KMS-11 (cell line): ENCODE measurements around the gene USP37.
A peak's percentile ranks its signal among the peaks of the same experiment; 100 is the strongest.

Source experiments
- H2AFZ ChIP-seq: fragments of 200-600 bp; sonication (generic); 2 replicates; pipeline ENCODE4 v1.6.1; 2016; ENCODE audit warnings: antibody characterized with exemption, mixed run types, low read depth
- H3K27ac ChIP-seq: fragments of 200-600 bp; sonication (generic); 2 replicates; pipeline ENCODE4 v1.6.1; 2016; ENCODE audit warnings: mild to moderate bottlenecking, mixed run types
- H3K27me3 ChIP-seq: fragments of 200-600 bp; sonication (generic); 2 replicates; pipeline ENCODE4 v1.6.1; 2017; ENCODE audit warnings: mild to moderate bottlenecking, low read depth, mixed run types, moderate library complexity; ENCODE audit not compliant: insufficient read depth
- H3K36me3 ChIP-seq: fragments of 200-600 bp; sonication (generic); 2 replicates; pipeline ENCODE4 v1.6.1; 2017; ENCODE audit warnings: mild to moderate bottlenecking, mixed run types; ENCODE audit not compliant: insufficient read depth
- H3K4me1 ChIP-seq: fragments of 200-600 bp; sonication (generic); 2 replicates; pipeline ENCODE4 v1.6.1; 2016; ENCODE audit warnings: mild to moderate bottlenecking, low read depth, mixed run types; ENCODE audit not compliant: poor library complexity, severe bottlenecking
- H3K4me2 ChIP-seq: fragments of 200-600 bp; sonication (generic); 2 replicates; pipeline ENCODE4 v1.7.0; 2016; ENCODE audit warnings: mild to moderate bottlenecking, mixed run types
- H3K4me3 ChIP-seq: fragments of 200-600 bp; sonication (generic); IDR thresholded peaks from 2 replicates; pipeline ENCODE4 v1.6.1; 2017; ENCODE audit warnings: low read depth, low read length, mixed read lengths; ENCODE audit not compliant: insufficient read depth
- H3K79me2 ChIP-seq: fragments of 200-600 bp; sonication (generic); 2 replicates; pipeline ENCODE4 v1.6.1; 2016; ENCODE audit warnings: low read depth, mixed run types; ENCODE audit not compliant: insufficient read depth
- H3K9ac ChIP-seq: fragments of 200-600 bp; sonication (generic); 2 replicates; pipeline ENCODE4 v1.6.1; 2016; ENCODE audit warnings: mild to moderate bottlenecking, mixed run types
- H4K20me1 ChIP-seq: fragments of 200-600 bp; sonication (generic); 2 replicates; pipeline ENCODE4 v1.6.1; 2016; ENCODE audit warnings: mild to moderate bottlenecking, mixed run types; ENCODE audit not compliant: insufficient read depth
- TF ChIP-seq, protein P1 (sequence below): fragments of 200-600 bp; sonication (generic); conservative IDR thresholded peaks from 2 replicates; pipeline ENCODE4 v1.6.1; 2017; ENCODE audit warnings: low read depth, mild to moderate bottlenecking, antibody characterized with exemption, low read length, moderate library complexity, mixed read lengths

The USP37 gene

DNA sequence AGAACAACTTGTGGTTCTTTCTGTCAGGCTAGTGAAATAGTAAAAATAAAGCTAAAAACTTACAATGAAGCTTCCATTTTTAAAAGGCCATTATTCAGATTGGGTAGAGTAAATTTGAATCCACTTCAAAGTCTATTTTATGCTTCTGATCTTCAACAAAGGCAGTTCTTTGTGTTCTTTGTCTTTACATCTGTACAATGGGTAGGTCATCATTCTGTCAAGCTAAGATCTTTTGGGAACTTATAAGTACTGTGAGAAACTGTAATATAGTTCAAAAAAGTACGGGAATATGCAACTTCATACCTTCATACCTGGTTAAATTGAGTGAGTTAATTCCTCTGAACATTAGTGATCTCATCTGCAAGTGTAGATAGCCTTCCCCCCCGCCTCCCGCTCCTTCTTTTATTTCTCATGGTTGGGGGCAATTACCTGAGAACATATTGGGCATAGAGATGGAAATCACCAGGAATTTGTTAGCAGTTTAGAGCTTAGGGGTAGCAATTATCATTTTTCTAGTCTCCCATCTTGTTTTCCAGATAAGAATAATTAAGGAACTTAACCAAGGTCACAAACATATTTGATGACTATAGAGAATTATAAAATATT, 10.2 kb upstream of the USP37 start:
- Histone ChIP-seq H3K27me3 (no peaks in the 10 kb centered on the region), H3K36me3 (peaks cover 15% of the 10 kb centered on the region), H4K20me1 (no peaks in the 10 kb centered on the region; the same call in 1 of the 2 replicates), H3K4me1 (peaks cover 67% of the 10 kb centered on the region), H3K9ac (no peak overlapping the region), H2AFZ (no peak overlapping the region), H3K4me2 (no peak overlapping the region), H3K79me2 (peaks cover 78% of the 10 kb centered on the region), H3K4me3 (no peak overlapping the region), H3K27ac (peak overlapping the region; percentile 8; the same call in 1 of the 2 replicates)
- TF ChIP-seq, protein P1, sequence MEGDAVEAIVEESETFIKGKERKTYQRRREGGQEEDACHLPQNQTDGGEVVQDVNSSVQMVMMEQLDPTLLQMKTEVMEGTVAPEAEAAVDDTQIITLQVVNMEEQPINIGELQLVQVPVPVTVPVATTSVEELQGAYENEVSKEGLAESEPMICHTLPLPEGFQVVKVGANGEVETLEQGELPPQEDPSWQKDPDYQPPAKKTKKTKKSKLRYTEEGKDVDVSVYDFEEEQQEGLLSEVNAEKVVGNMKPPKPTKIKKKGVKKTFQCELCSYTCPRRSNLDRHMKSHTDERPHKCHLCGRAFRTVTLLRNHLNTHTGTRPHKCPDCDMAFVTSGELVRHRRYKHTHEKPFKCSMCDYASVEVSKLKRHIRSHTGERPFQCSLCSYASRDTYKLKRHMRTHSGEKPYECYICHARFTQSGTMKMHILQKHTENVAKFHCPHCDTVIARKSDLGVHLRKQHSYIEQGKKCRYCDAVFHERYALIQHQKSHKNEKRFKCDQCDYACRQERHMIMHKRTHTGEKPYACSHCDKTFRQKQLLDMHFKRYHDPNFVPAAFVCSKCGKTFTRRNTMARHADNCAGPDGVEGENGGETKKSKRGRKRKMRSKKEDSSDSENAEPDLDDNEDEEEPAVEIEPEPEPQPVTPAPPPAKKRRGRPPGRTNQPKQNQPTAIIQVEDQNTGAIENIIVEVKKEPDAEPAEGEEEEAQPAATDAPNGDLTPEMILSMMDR, result no peak

DNA sequence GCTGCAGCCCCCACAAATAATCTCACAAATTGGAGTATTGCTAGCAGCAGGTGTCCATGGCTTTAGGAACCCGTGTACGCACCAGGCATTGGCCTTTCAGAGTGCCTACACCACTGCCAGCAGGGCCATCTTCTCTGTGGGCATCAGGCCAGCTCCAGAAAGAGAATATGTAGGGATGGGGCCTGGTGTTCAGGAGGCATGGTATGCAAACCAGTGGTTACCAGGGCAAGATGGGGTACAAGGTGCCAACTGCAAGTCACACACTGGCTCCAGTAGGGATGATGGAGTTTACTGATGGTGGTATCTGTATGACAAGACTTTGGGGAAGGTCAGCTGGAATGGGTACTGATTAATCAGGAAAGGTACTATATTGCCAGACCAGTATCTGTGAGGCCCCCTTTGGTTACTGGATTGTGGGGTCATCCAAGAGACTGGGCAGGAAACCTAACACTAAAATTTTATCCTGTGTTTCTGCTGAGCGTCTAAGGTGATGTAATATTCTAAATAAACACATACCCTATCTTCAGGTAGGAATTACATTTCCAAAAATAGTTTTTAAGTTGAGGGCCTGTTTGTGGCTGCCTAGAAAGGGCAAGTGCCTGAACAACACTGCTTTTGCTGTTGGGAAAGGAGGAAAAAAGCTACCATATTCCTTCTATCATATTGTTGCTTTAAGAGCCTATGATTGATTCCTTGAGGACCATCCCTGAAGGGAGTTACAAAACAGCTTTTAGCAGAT, 9.5 kb upstream of the USP37 start:
- Histone ChIP-seq H3K27me3 (no peaks in the 10 kb centered on the region), H4K20me1 (no peaks in the 10 kb centered on the region; the same call in 1 of the 2 replicates), H3K4me1 (peaks cover 72% of the 10 kb centered on the region), H3K27ac (peak overlapping the region; percentile 8; the same call in 1 of the 2 replicates), H3K4me2 (no peak overlapping the region), H3K4me3 (no peak overlapping the region), H3K79me2 (peaks cover 85% of the 10 kb centered on the region), H3K36me3 (peaks cover 15% of the 10 kb centered on the region), H2AFZ (no peak overlapping the region), H3K9ac (no peak overlapping the region)
- TF ChIP-seq, protein P1, result no peak

DNA sequence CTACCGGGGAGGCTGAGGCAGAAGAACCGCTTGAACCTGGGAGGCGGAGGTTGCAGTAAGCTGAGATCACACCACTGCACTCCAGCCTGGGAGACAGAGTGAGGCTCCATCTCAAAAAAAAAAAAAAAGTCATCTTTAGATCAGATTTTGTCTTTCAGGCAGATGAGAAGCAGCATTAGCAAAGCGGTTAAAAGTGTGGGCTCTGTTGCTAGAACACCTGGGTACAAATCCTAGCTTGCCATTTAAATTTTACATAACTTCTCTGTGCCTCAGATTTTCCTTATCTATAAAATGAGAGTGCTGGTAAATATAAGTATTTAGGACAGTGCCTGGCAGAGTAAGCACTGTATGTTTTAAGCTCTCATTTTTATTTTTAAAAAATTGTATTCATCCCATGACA, 8.7 kb upstream of the USP37 start:
- TF ChIP-seq, protein P1, result no peak
- no peaks in the 10 kb centered on the region; the same call in 1 of the 2 replicates for H4K20me1 ChIP-seq
- H3K79me2 ChIP-seq, result peaks cover 93% of the 10 kb centered on the region
- H3K27ac ChIP-seq, result no peak overlapping the region
- H3K4me1 ChIP-seq, result peaks cover 78% of the 10 kb centered on the region
- no peak overlapping the region for H3K4me2 ChIP-seq
- H3K36me3 ChIP-seq, result peaks cover 20% of the 10 kb centered on the region
- no peak overlapping the region for H3K9ac ChIP-seq
- no peaks in the 10 kb centered on the region for H3K27me3 ChIP-seq
- no peak overlapping the region for H3K4me3 ChIP-seq
- H2AFZ ChIP-seq, result no peak overlapping the region

DNA sequence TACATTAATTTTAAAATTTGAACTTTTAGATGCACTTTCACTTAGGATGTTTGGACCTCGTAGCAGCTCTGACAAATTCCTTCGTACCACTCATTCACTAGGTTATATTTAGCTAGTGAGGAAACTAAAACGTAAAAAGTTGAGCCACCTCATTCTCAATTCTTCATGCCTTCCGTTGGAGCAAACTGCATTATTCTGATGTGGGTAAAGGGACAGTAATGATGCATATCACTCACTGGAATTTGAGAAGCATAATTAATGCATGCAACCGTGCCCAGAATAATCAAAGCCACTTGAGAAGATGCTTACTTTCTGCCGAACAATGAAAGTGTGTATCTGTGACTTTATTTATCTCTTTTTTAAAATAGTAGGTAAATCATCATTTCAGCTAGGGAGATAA, 2.7 kb upstream of the USP37 start:
- TF ChIP-seq, protein P1, result no peak
- Histone ChIP-seq H3K36me3 (peaks cover 15% of the 10 kb centered on the region), H2AFZ (no peak overlapping the region), H3K9ac (peak overlapping the region; percentile 99; the same call in 1 of the 2 replicates), H3K79me2 (peaks cover 95% of the 10 kb centered on the region), H3K4me2 (peak overlapping the region; percentile 89), H3K4me1 (peaks cover 65% of the 10 kb centered on the region), H3K27ac (peak overlapping the region; percentile 99), H3K27me3 (no peaks in the 10 kb centered on the region), H4K20me1 (no peaks in the 10 kb centered on the region; the same call in none of the 2 replicates), H3K4me3 (no peak overlapping the region)
